ENCODE results near the gene FIP1L1.

Gene FIP1L1

GRCh38 chr4:53476232-53477037 lies 99.0 kb downstream of the FIP1L1 start:
- no peak for DNase-seq (ENCODE audit: low read depth in 1 of 2, low spot score in 1 of 2)

DNA sequence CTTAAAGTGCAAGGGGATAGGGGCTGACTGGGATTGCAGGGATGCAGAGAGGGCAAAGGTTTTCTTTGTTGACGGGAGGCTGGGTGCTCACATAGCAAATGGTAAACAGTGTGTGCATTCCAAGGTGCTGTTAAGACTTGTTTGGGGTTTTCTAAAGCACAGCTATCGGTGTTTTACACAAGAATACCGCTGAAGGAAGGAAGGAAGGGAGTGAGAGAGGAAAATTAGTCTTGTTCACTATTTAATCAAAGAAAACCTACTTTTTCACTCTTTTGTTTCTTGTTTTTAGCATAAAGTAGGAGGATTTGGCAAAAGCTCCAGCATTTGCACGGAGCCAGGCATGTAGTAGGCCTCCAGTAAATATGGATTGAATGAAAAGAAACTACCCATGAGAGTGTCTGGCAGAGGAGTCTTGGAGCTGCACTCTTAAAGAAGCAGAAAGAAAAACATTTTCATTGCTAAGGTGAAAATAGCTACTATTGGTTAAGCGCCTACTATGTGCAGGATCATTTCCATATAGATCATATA lies 99.7 kb downstream of the FIP1L1 start:
- DNase-seq (ENCODE audit: low read depth in 1 of 2, low spot score in 1 of 2): no peak

- no peak for DNase-seq (ENCODE audit: low read depth in 1 of 2, low spot score in 1 of 2)
These were observed 100.2 kb downstream of the FIP1L1 start for GRCh38 chr4:53477636-53478035.

DNA sequence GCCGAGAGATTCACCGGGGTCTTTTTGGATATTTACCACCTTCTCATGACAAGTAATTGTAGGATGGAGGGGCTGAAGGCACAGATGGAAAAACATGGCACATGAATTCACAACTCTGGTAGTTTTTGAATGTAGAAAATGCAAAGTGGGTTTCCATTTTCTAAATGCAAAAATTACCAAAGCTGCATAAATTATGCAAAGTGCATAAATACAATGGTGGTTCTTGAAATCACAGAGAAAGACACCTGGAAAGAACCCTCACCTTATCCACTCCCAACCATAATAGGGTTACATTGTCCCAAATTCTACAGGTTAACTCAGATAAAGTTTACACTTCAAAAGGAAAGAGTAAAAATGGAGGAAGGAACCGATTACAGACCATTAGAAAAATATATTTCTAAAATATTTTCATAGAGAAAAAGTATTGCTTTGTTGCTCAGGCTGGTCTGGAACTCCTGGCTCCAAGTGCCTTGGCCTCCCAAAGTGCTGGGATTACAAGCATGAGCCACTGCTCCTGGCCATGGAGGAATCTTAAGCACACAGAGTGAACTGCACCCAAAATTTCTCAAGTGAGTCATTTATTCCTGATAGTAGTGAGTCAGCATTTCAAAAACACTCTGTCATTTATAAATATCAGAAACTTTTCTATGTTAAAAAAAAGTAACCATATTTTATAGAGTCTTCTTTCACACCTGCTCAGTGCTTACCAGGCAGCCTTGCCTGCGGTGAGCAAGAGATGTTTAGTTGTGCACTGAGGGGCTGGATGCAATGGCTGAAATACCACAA lies 101.4 kb downstream of the FIP1L1 start:
- DNase-seq (ENCODE audit: low read depth in 1 of 2, low spot score in 1 of 2): no peak

- DNase-seq (ENCODE audit: low read depth in 1 of 2, low spot score in 1 of 2): no peak
These were observed 102.5 kb downstream of the FIP1L1 start for GRCh38 chr4:53479736-53480525.

DNA sequence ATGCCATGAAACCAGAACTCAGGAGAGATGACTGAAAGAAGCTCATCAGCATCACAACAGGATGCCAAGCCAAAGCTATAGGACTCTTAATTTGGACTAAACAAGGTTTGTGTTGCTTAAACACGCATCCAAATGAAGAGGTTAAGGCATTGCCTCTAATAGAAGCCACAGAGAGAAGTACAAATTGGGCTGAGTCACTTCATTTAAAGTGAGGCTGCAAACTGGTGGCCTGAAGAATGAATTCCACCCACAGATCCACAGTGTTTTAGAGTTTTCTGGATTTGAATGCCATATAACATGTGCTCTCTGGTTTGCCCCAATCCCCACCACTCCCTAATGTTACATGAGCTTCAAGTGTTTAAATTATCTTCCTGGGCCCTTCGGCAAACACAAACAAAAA lies 103.5 kb downstream of the FIP1L1 start:
- no peak for DNase-seq (ENCODE audit: low read depth in 1 of 2, low spot score in 1 of 2)

GRCh38 chr4:53481586-53481985 lies 104.1 kb downstream of the FIP1L1 start:
- DNase-seq (ENCODE audit: low read depth in 1 of 2, low spot score in 1 of 2): no peak

GRCh38 chr4:53483250-53483649 lies 105.8 kb downstream of the FIP1L1 start:
- DNase-seq (ENCODE audit: low read depth in 1 of 2, low spot score in 1 of 2): no peak

DNA sequence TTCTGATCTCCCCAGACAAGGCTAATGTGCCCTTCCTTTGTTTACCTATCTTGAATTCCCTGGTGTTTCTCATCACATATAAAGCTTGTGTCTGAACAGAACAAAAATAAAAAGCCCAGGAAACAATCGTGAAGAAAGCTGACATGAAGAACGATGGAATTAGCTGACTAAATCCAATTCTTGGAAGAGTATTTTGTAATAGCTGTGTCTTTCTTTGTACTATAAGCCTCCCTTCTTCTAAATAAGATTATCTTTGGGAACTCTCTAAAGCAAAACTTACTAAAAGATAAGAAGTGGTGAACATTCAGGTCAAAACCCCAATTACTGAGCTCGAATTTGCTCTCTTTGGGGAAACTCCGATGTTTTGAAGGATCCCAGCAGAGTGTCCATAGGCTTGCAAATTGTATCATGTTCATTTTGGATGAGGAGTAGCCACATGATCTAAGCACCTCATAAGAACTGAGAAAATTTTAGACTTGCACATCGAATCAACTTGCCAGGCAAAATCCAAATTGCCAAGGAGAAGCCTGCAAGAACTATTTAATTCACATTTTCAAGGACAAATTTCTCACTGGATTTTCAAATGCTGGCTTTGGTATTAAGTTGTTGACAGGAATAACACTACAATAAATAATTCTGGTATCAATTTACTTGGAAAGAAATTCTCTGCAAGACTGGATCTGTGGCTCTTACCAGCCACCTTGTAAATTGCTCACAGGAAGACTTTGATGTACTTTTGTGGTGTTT lies 107.6 kb downstream of the FIP1L1 start:
- DNase-seq (ENCODE audit: low read depth in 1 of 2, low spot score in 1 of 2): no peak

- no peak for DNase-seq (ENCODE audit: low read depth in 1 of 2, low spot score in 1 of 2)
These were observed 108.2 kb downstream of the FIP1L1 start for GRCh38 chr4:53485658-53486040.

DNA sequence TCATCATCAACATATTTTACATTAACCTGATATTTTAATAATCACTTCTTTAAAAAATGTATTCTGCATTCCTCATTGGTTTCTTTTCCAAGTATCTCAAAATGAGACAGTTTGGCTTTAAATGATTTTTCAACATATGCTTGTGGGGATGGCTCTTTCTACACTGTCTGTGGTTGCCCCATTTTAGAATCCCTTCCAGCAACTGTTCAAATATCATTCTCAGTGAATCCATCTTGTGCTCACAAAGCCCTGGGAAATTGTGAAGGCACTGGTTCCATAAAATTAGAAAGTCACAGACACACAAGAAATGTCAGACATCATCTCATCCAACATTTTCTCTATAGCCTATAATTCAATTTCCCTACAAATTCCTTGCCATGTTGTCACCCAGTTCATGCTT lies 110.3 kb downstream of the FIP1L1 start:
- DNase-seq (ENCODE audit: low read depth in 1 of 2, low spot score in 1 of 2): no peak

- no peak for DNase-seq (ENCODE audit: low read depth in 1 of 2, low spot score in 1 of 2)
These were observed 111.9 kb downstream of the FIP1L1 start for GRCh38 chr4:53489279-53489889.

GRCh38 chr4:53490161-53490956 lies 112.9 kb downstream of the FIP1L1 start:
- no peak for DNase-seq (ENCODE audit: low read depth in 1 of 2, low spot score in 1 of 2)

- no peak for DNase-seq (ENCODE audit: low read depth in 1 of 2, low spot score in 1 of 2)
These were observed 113.7 kb downstream of the FIP1L1 start for GRCh38 chr4:53490965-53491622.

DNA sequence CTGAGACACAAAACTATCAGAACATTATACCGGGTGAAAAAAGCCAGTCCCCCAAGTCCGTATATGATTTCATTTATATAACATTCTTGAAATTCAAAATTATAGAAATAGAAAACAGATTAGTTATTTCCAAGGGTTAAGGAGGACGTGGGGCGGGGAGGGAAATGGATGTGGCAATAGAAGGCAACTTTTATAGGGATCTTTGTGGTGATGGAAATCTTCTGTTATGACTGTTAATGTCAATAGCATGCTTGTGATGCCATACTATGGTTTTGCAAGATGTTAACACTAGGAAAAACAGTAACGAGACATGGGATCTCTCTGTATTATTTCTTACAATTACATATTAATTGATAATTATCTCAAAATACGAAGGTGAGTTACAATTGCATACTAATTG lies 117.4 kb downstream of the FIP1L1 start:
- DNase-seq (ENCODE audit: low read depth in 1 of 2, low spot score in 1 of 2): no peak

DNA sequence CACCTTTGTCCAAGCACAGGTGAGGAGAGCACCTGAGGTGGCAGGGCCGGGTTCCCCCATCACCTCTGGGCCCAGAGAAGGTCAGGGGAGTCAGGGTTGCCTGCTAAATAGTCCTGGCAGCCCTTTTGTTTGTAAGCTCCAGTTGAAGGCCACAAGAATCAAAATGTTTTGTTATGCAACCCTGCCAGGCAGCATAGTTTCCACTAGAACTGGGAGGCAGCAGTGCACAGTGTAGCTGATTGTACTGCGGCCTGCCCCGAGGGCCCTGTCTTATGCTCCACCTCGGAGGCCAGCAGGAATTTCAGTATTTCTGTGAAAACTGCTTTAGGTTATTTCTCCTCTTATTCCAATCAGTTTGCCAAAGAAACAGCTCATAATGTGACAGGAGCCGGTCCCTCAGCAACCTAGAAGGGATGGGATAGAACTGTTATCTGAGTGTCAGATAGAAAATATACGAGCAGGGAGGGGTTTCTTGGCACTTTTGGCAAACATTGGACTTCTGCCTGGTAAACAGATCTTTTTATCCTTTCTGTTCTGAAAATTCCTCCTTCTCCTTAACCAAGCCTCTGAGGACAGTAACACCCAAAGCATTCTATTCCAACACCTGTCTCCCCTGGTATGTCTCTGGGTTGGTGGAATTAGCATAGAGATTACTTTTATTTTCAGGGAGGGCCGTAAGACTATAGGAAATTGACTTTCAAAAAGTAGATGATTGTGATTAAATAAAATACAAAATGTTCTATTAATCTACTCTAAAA lies 120.2 kb downstream of the FIP1L1 start:
- DNase-seq (ENCODE audit: low read depth in 1 of 2, low spot score in 1 of 2): no peak

GRCh38 chr4:53498706-53499105 lies 121.3 kb downstream of the FIP1L1 start:
- DNase-seq (ENCODE audit: low read depth in 1 of 2, low spot score in 1 of 2): no peak

DNA sequence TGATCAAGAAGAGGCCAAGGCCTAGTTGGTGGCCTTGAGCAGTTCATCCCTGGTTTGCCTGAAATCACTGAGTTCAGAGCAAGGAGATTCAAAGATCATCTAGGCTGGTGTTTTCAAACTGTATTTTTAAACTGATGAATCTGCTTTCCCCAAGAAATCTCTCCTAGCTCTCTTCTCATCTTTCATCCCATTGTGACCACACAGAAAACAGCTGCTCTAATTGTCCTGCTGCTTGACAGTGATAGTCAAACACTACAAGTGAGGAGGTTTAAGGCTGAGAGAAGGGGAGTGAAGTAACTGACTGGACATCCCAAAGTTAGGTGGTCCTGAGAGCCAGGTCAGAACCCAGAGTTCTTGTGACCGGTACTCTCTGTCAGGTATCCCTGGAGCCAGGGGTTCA lies 122.3 kb downstream of the FIP1L1 start:
- DNase-seq (ENCODE audit: low read depth in 1 of 2, low spot score in 1 of 2): no peak
